Mesothelial cell of epicardium (in vitro differentiated cells): ENCODE measurements around the gene DUSP2. TPM values are rescaled to one million over a fixed set of nuclear protein-coding genes. Genes with fewer than 3 reads are reported as not detected.
A peak's percentile ranks its signal among the peaks of the same experiment; 100 is the strongest.

Experiments used
- DNase-seq, 2 experiments: peaks; one replicate each; pipeline ENCODE4 v3.0.0; 2021; ENCODE audit warnings: low spot score in 2 of 2; ENCODE audit not compliant: unreplicated experiment in 2 of 2
- H3K27ac Mint-ChIP-seq: 2 replicates; pipeline ENCODE4 v1.8.0; 2021; ENCODE audit warnings: mixed read lengths
- H3K27me3 Mint-ChIP-seq: 2 replicates; pipeline ENCODE4 v1.8.0; 2021; ENCODE audit warnings: low read depth, mixed read lengths
- H3K36me3 Mint-ChIP-seq: 2 replicates; pipeline ENCODE4 v1.8.0; 2021; ENCODE audit warnings: mixed read lengths
- H3K4me1 Mint-ChIP-seq: 2 replicates; pipeline ENCODE4 v1.8.0; 2021; ENCODE audit warnings: mixed read lengths
- H3K4me3 Mint-ChIP-seq: 2 replicates; pipeline ENCODE4 v1.8.0; 2021; ENCODE audit warnings: mild to moderate bottlenecking, moderate library complexity, mixed read lengths
- H3K9me3 Mint-ChIP-seq: 2 replicates; pipeline ENCODE4 v1.8.0; 2021; ENCODE audit warnings: mixed read lengths
- total RNA-seq: library from RNA; stranded (reverse); gene quantifications from 3 replicates; pipeline ENCODE4 v1.2.1, GENCODE V29; 2021
- TF ChIP-seq, protein P1 (sequence below): fragments of 200-600 bp; sonication (generic); IDR thresholded peaks from one replicate; pipeline ENCODE4 v1.5.0; 2021; ENCODE audit warnings: antibody characterized with exemption; ENCODE audit not compliant: unreplicated experiment

Gene DUSP2
- total RNA-seq, 1 donor from 2014 or later, result 42.7 TPM

DNA sequence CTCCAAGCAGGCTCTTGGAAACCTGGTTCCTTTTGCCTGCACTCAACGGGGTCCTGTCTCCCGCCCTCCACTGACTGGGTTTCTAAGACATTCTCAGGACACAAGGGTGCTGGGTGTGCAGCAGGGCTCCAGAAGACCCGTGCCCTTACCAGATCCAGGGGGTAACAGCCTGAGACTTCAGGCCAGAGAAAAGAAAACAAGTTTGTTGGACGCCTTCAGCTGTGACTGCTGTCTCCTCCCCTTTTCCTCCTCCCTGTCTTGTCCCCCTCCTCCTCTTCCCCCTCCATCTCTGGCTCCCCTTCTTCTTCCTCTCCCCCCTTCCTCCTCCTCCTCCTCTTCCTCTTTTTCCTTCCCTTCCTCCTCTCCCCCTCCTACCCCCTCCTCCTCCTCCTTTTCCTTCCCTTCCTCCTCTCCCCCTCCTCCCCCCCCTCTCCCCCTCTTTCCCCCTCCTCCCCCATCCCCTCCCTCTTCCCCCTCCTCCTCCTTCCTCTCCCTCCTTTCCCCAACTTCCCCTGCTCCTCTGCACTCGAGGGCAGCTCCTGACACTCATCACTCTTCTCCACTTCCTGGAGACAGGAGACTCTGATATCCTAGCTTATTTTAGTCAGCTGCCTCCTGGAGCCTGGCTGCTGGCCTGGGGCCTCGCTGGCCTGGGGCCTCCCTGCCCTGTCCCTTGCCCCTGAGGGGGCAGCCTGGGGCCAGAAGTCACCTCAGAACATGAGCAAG, 41.3 kb downstream of the DUSP2 start:
- Mint-ChIP-seq H3K27ac (no peak overlapping the region), H3K4me1 (peaks cover 5% of the 10 kb centered on the region), H3K4me3 (no peak overlapping the region), H3K27me3 (no peaks in the 10 kb centered on the region), H3K36me3 (no peaks in the 10 kb centered on the region), H3K9me3 (peaks cover 7% of the 10 kb centered on the region)
- no peak for DNase-seq
- TF ChIP-seq, protein P1, sequence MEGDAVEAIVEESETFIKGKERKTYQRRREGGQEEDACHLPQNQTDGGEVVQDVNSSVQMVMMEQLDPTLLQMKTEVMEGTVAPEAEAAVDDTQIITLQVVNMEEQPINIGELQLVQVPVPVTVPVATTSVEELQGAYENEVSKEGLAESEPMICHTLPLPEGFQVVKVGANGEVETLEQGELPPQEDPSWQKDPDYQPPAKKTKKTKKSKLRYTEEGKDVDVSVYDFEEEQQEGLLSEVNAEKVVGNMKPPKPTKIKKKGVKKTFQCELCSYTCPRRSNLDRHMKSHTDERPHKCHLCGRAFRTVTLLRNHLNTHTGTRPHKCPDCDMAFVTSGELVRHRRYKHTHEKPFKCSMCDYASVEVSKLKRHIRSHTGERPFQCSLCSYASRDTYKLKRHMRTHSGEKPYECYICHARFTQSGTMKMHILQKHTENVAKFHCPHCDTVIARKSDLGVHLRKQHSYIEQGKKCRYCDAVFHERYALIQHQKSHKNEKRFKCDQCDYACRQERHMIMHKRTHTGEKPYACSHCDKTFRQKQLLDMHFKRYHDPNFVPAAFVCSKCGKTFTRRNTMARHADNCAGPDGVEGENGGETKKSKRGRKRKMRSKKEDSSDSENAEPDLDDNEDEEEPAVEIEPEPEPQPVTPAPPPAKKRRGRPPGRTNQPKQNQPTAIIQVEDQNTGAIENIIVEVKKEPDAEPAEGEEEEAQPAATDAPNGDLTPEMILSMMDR, result no peak

DNA sequence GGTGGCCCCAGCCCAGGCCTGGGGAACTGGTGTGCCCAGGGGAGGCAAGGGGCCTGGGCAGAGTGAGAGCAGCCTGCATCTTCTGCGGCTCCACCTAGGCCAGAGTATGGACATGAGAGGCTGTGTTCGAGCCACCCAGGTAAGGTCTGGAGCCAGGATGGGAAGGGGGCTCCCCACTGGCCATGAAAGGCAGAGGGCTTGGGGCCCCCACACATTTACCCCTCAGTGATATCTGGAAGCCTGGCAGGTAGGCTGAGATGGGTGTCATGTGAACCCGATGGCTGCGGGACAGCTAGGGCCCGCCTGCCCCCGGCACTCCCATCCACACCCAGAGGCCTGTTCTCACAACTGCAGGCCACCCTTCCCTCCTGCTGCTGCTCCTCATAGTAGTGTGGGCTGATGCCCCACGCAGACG, 42.0 kb downstream of the DUSP2 start:
- no peak overlapping the region for H3K4me3 Mint-ChIP-seq
- no peak overlapping the region for H3K27ac Mint-ChIP-seq
- no peaks in the 10 kb centered on the region for H3K27me3 Mint-ChIP-seq
- H3K4me1 Mint-ChIP-seq, result peaks cover 4% of the 10 kb centered on the region
- TF ChIP-seq, protein P1, result no peak
- DNase-seq, result peak in 1 of 2 experiments; percentile 28
- H3K9me3 Mint-ChIP-seq, result peaks cover 7% of the 10 kb centered on the region
- H3K36me3 Mint-ChIP-seq, result no peaks in the 10 kb centered on the region

DNA sequence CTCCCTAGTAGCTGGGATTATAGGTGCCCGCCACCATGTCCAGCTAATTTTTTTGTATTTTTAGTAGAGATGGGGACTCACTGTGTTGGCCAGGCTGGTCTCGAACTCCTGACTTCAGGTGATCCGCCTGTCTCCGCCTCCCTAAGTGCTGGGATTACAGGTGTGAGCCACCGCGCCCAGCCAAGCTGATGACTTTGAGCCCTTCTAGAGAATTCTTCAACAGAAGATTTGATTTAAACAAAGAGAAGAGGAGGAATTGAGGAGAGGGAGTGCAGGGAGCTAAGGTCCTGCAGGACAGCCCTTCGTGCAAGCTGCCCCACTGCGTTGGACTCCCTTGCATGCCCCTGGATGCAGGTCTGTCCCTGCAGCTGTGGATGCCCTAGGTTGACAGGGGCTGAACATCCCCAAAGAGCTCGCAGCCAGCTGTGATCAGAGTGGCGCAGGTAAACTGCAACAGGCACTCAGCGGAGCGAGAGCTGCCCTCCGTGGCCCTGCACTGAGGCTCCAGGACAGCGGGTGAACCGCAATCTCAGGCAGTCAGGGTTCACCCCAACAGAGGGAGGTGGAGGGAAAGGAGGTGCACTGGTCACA, 42.5 kb downstream of the DUSP2 start:
- no peak for DNase-seq
- H3K4me1 Mint-ChIP-seq, result peaks cover 4% of the 10 kb centered on the region
- TF ChIP-seq, protein P1, result no peak

DNA sequence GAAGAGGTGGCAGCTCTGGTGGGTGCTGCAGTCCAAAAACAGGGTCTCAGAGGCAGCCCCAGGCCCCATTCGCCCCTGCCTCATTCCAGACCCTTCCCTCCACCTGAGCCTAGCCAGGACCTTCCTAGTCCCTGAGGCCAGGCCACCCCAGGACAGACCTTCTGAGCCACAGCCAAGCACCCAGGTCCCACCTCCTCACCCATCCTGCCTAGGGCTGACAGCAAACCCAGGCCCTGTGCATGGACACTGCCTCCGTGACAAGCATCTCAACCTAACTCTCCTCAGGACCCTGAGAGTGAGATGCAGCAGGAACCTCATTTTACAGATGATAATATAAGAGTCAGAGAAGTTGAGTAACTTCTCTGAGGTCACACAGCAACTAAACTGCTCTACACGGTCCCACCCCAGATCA, 44.3 kb downstream of the DUSP2 start:
- no peak overlapping the region for H3K27ac Mint-ChIP-seq
- DNase-seq, result peak in 1 of 2 experiments; percentile 24
- H3K27me3 Mint-ChIP-seq, result no peaks in the 10 kb centered on the region
- H3K9me3 Mint-ChIP-seq, result peaks cover 15% of the 10 kb centered on the region
- no peaks in the 10 kb centered on the region for H3K36me3 Mint-ChIP-seq
- H3K4me3 Mint-ChIP-seq, result no peak overlapping the region
- TF ChIP-seq, protein P1, result no peak
- peaks cover 4% of the 10 kb centered on the region for H3K4me1 Mint-ChIP-seq

More for the DNA sequence above, 42.5 kb downstream of the DUSP2 start:
- Mint-ChIP-seq H3K4me3 (no peak overlapping the region), H3K36me3 (no peaks in the 10 kb centered on the region), H3K27ac (no peak overlapping the region), H3K9me3 (peaks cover 7% of the 10 kb centered on the region), H3K27me3 (no peaks in the 10 kb centered on the region)

DNA sequence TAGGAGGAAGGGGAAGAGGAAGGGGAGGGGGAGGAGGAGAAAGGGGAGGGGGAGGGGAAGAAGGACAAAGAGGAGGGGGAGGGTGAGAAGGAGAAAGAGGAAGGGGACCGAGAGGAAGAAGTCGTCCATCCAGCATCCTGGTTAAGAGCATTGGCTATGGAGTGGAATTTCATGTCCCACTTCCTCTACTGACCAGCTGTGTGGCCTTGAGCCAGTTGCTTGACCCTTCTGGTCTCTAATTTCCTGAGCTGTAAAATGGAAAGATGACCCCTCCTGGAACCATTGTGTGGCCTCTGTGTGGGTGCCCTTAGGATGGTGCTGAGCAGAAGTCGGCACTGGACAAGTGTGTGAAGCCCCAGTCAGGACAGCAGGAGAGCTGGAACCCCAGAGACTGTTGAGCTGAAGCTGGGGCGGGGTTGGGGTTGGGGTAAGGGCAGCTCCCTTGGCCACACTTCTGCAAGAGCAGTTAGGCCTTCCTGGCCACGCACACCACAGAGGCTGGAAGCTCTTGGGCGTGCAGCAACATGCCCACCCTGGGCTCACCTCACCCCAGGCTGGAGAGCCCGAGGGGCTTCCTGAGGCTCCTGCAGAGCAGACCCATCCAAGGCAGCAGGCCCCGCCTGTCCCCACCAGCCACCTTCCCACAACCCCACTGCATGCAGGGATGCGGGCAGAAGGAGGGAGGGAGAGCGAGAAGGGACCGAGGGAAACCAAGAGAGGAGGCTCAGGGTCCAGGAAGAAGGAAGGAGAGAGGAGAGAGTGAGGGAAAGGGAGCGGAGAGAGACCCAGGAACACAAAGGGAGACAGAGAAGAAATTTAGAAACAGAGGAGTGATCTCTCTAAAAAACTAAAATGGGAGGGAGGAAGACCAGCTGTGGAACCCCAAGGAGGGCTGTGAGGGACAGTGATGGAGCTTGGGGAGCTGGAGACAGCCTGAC, 45.1 kb downstream of the DUSP2 start:
- Mint-ChIP-seq H3K4me1 (peaks cover 4% of the 10 kb centered on the region), H3K9me3 (peaks cover 14% of the 10 kb centered on the region), H3K27ac (peak overlapping the region; percentile 66), H3K4me3 (no peak overlapping the region), H3K27me3 (no peaks in the 10 kb centered on the region), H3K36me3 (peaks cover 3% of the 10 kb centered on the region)
- peak in 1 of 2 experiments; percentile 37 for DNase-seq
- TF ChIP-seq, protein P1, result no peak
